ENCODE measurements around the gene USH2A.
"Not testable (repeated sequence)": the region's sequence is repeated elsewhere in the genome, so short reads cannot be mapped to it uniquely, and the experiment has no call there.

The USH2A gene

DNA sequence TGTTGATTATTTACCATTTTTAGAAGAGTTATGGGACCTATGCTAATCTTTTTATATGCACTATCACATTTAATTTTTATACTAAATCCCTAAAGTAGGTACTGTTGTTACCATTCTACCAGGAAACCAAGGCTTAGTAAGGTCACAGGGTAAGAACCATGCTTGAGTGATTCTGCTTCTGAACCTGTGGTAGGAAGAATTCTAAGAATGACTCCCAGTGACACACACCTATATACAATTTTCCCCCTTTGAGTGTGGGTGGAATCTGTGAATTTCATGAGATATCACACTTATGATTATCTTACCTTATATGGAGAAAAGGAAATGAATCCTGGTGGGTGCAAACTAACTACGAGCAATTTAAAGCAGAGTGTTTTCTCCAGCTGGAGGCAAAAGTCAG, 391.0 kb downstream of the USH2A start:
- no peak for DNase-seq

DNA sequence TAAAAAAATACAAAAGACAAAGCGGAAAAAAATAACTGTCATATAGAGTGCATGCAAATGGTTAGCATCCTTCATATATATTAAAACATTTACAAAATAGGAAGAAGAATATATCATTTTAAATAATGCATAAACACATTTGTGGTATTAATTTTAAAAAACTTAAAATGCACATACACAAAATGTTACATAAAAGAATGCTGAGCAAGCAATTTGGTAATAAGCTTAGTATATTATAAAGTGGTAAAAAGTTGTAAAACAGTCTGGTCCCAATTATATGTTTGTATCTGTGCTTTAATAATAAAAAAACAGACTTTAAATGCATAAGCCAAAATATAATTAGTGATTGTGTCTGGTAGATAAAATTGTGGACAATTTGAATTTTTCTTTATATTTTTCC, 394.6 kb downstream of the USH2A start:
- DNase-seq = no peak

DNA sequence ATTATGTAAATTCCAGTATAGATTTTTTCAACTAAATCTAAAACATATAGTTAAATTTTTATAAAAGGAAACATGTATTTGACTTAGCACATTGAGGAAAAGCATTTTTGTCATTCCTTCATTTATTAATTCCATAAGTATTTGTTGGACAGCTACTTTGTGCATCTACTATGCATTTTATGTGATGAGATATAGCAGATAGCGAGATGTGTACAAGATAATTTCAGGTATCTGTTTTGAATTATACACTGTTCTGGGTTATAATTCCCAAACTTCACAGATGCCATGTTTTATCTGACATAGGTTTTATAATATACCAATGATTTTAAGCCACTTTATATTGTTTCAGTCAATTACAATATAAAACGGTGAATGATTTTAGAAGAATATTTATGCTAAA, 398.7 kb downstream of the USH2A start:
- no peak for DNase-seq

DNA sequence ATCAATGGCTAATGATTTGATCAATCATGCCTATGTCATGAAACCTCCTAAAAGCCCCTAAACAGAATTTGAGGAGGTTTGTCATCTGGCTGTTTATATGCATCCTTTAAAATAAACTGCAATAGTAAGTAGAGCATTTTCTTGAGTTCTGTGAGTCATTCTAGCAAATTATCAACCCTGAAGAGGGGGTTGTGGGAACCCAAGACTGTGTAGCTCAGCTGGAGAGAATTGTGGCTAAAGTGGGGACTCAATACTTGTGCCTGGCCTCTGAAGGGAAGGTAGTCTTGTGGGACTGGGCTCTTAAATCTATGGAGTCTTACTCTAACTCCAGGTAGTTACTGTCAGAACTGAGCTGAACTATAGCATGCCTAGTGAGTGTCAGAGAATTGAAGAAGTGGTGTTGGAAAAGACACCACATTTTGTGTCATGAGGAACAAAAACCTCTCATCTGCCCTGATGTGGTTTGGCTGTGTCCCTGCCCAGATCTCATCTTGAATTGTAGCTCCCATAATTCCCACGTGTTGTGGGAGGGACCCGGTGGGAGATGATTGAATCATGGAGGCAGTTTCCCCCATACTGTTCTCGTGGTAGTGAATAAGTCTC, 402.4 kb downstream of the USH2A start:
- no peak for DNase-seq

DNA sequence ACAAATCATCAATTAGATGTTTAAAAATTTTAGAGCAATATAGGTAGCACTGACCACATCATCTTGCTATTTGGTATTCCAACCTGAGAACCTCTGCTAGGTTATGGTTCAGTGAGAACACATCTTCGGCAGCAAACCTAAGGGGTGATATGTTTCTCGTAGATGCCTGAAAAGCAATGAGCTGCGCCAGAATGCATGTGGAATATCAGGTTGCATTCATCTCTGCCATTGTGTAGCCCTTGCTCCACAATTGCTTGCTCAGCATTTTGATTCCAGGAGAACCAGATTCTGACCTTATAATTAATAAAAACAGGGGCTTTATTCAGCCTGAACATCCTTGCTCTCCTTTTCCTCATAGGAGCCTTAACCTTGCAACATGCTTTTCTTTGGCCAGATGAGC, 408.1 kb downstream of the USH2A start:
- no peak for DNase-seq

DNA sequence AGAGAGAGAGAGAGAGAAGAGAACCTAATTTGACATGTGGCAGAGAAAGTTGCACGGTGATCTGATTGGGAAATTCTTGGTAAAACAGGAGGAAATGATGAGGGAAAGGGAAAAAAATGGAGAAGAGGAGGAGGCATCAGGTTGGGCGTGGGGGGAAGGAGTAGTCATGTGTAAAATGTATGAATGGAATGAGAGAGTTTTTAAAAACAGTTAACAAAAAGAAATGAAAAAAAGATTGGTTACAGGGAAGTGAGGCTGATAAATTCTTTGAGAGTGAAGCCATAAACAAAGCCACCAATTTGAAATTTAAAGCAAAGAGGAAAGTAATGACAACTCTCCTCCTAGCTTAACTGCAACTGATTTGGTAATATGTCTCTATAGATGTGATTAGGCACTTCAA, 409.2 kb downstream of the USH2A start:
- no peak for DNase-seq

DNA sequence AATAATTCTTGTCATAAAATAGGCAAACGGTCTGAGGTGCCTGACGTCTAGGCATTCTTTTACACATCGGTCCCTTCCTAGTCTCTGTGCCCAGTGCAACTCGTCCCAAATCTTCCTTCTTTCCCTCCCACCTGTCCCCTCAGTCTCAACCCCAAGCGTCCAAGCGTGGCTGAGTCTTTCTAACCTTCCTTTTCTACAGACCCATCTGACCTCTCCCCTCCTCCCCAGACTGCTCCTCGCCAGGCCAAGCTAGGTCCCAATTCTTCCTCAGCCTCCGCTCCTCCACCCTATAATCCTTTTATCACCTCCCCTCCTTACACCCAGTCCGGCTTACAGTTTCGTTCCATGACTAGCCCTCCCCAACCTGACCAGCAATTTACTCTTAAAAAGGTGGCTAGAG, 413.8 kb downstream of the USH2A start:
- DNase-seq = not testable (repeated sequence)

DNA sequence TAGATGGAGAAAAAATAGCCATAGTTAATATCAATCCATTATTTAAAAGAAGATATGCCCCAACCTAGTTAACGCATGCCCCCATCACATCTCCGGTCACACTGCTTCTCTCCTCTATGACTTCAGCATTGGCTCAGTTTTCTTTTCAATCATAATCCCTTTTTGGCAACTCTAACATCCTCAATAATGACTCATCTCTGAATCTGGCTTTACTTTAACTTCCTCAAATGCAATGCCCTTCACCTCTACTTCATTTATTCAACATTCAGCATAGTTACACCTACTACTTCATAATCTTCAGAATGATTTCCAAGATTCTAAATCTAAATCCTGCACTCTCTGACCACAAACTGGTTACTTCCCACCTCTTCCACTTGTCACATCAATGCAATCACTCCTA, 417.3 kb downstream of the USH2A start:
- no peak for DNase-seq

DNA sequence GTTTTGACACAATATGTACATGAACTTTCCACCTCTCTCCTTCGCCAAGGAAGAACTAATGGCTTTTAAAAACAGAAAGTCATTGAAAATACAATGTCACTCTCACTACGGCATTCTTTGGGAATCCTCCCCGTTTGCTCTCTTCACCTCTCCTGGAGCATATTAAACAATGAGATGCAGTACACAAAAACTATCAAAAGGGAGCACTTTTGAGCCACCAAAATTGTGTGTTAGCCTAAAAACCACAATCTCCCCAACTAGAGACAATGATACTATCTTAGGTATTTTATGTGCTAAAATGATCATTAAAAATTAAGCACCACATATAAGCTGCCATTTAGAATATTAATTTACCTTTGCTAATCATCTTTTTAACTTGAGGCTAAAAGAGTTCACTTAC, 430.6 kb downstream of the USH2A start:
- DNase-seq = peak; percentile 2

DNA sequence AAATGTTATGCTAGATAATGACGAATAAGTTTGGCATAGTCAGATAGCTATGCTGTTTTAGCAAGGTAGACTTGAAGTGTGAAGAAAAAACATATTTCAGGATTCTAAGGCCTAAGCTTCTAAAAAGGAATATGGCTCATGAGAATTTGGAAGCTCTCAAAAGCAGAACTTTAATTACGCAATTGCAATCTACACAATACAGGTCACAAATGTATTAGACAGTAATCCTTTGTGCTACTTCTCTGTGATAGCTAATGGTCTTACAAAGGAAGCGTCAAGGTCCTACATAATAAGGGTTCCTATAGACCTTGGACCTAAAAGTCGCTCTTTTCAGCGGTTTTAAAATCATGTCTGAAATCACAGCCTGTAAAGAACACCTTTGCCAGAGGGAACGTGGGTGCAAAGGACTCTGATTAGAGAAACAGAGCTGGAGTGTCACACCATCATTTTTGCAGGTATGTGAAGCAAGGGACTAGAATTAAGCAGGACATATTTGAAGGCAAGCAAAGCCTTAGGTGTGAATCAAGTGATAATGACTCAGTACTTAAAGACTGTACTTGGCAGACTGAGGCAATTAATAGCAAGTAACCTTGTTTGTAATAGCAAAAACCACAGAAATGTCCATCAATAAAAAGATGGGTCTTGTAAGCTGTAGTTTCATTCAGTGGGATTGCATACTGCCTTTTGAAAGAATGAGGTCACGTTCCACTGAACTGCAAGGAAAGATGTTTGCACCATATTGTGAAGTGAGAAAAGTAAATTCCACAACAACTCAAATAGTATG, 436.0 kb downstream of the USH2A start:
- DNase-seq = no peak

DNA sequence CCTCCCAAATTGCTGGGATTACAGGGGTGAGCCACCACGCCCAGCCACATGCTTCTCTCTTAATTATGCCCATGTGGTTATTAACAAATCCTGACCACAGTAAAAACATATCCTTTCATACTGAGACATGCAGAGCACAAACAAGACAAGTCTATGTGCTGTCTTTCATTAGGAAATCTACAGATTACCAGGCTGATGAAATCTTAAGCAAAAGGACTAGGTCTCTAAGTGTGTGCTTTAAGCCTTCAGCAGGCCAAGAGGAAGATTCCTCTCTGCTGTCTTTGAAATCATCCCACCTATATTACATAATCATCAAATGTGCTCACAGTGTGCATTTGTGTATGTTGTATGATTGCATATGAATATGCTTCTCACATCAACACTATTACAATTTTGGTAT, 436.8 kb downstream of the USH2A start:
- no peak for DNase-seq

DNA sequence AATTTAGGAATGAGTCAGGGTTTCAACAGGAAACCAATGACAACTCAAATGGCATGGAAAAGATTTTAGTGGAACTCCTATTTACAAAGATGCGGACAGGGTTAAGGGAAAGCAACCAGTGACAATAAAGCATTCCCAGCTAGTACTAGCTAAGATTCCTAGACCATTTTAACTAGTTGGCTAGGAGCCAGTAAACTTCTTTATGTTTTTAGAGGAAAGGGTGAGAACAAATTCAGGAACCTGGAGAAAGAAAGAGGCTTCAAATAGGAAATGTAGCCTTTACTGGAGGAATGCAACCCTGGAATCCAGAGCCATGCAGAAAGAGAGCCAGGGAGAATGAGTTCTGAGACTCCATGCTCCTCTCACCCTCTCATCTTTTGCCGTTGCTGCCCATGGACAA, 439.6 kb downstream of the USH2A start:
- no peak for DNase-seq

DNA sequence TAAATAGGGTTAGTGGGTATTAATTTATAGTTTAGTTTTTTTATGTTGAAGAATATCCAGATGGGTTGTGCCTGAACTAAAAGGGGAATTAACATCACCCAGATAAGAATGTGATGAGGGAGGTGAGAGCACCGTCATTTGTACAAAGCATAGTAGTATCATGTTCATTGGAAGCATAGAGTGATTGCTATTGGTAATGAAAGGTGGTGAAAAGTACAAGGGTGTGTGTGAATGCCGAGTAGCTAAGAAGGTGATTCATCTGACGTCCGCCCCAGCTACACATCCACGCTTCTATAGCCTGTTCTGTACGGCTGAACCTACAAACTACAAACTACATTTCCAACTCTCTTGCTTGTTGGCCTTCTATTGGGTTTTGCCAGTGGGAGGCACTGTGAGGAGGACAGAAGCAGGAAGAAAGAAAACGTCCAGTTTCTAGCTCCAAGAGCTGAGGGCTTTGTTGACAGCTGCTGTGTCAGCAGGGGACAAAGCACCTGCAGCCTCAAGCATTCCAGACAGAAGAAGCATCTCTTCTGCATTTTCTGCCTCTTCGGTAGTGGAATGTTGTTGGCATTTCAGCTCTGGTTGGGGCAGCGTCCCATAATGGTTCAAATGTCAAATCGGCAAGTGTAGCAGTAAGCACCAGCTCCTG, 451.3 kb downstream of the USH2A start:
- no peak for DNase-seq

DNA sequence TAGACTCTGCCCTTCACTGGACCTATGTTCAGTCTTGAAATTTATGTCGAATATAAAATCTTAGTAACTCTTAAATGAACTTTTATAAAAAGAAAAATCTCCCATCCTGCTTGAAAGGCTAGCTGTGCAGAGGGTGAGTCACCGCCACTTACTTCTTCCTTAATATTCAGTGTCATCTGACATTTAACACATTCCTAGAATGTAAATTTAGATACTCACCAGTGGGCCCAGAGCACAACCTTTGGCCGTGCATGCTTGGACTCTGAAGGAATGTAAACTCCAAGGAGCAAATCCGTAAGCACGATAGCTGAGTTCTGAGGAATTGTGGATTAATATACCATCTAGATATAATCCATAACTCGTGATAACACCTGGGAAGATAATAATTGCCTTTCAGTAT, 452.8 kb downstream of the USH2A start:
- no peak for DNase-seq

DNA sequence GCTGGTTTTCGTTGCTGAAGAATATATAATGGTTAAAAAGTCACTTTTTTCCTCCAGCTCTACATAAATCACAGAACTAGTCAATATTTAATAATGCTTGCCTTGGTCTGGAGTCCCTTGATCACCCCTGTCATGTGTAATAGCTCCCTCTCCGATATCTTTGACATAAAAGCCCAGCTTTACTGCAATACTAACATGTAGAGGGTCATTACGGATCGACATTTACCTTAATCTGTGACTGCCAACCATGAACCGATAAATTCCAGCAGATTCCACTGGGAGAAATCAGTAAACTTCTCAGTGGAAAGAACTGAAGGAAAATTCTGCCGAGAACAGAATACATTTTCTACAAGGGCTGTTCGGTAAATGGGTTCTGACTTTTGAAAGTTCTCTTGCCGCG, 459.6 kb downstream of the USH2A start:
- no peak for DNase-seq

DNA sequence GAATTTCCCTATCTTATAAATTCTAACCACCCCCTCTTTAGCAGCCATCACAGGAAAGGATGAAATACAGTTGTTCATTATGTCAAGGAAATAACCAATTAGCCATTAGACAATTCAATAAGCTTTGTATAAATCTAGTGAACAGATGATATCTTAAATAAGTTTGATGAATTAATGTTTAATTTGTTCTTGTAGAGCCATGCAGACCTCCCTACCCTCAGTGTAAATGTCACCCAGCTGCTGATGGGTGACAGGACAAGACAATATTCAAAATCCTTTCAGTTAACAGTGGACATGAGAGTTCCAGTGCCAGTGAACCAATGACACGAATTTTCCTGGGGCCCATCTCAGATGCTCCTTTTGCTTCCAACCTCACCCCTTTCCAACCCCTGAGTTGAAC, 460.2 kb downstream of the USH2A start:
- no peak for DNase-seq

DNA sequence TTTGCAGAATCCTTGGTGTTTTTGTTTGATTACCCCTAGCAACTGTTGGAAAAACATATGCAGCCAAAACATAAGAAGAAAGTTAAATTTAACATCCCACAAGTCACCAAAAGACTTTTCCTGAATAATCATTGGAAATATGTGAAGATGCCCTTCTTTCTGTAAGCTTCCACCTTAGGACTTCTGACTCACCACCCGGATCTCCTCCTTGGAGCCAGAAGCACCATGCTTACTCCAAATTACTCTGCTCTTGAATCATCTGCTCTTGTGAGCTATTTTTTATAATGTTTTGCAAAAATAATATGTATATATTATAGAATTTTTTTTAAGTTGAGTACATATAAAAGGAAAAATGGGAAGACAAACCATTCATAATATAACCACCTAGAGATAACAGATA, 464.4 kb downstream of the USH2A start:
- no peak for DNase-seq

DNA sequence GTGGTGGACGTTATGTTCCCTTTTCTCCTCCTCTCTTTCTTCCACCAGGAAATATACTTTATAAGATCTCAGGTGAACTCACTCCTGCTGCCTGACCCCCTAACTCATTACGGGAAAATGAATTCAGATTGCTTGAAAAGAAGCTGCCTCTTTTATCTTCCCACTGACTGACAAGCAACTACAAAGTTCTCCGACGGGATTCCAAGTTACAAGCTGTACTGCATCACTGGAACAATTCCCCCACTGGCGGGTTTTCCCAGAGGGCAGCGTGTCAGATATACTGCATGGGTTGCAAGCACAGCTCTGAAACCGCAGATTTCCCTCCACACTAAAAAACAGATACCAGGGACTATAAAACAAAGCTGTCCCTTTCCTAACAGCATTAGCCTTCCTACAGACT, 465.6 kb downstream of the USH2A start:
- no peak for DNase-seq

DNA sequence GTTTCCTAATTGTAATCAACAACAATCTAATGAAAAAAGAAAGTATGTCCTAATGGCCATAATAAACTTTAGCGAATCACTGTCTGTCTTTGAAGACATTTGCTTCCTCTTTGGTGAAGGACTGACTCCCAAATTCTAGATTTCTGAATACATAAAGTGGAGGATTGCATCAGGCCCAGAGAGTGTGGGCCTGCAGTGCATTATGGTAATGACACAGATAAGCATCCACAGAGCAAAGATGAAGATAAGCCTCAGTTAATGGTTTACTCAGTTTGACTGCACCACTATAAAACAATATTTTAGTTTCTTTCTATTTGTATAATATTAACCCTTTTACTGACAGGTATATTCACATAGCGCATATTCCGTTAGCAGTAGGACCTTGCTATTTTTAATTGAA, 490.7 kb downstream of the USH2A start:
- no peak for DNase-seq

DNA sequence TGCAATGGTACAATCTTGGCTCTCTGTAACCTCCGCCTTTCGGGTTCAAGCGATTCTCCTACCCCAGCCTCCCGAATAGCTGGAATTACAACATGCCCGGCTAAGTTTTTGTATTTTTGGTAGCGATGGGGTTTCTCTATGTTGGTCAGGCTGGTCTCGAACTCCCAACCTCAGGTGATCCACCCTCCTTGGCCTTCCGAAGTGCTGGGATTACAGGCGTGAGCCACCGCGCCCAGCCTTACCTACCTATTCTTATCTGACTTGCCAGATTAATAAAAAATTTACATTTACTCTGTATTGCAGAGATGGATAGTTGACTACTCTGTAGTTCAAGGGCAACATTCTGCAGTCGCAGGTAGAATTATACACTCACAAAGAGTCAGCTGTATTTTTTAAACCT, 496.6 kb downstream of the USH2A start:
- no peak for DNase-seq

DNA sequence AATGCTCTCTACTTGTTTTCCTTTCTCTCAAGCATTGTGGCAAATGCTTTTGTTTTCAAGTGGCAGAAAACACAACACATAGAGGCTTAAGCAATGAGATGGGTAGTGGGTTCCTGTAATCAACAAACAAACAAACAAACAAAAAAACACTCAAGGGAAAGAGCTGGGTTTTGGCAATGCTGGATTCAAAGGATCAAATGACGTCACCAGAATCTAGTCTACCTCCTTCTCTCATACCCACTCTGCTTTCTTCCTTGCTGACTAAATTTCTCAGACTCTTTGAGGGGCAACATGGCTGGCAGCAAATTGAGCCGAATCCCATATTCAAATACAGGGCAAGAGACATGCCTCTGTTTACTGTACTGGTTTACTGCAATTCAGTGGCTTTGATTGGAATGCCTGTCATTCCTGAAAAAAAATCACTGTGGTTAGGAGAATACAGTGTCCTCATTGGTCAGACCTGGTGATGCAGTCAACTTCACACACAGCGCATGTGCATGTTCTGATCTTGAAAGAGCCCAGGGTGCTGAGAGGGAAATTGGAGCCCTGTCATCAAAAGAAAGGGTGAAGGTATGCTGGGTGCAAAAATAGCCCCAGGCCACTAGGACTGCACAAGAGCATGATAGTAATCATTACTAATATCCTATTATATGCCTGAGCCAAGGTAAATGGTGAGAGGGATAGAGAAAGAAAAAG, 500.0 kb downstream of the USH2A start:
- DNase-seq = no peak

DNA sequence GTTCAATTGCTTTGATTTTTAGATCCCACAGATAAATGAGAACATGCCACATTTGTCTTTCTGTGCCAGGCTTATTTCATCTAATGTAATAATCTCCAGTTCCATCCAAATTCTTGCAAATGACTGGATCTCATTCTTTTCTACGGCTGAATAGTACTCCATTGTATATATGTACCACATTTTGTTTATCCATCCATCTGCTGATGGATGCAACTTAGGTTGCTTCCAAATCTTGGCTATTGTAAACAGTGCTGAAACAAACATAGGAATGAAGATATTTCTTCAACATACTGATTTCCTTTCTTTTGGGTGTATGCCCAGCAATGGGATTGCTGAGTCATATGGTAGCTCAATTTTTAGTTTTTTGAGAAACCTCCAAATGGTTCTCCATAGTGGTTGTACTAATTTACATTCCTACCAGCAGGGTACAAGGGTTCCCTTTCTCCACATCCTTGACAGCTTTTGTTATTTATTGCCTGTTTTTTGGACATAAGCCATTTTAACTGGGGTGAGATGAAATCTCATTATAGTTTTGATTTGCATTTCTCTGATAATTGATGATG, 511.8 kb downstream of the USH2A start:
- DNase-seq = no peak

DNA sequence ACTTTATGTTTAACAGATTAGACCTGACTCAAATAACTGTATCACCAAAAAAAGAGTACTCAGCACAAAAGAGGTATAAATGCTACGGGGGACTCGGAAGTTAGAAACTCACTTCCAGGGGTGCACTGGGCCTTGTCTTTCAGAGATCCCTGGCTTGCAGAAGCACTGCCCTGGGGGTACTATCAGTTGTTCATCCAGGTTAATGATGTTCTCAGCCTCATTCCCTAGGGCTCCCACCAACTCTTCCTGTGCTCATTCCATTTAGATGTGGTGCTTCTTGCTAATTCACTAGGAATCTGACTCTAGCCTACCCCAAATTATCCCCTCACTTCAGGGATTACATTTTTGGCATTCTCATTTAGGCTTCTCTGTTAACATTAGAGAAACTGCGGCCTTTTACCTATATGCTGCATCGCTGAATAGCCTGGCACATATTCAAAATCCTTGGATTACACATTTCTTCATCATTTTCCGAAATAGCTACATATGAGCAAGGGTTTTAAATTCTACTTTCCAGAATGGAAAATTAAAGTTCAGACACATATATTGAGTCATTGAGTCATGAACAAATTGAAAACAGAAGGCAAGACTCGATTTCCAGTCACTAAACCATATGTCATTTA, 517.6 kb downstream of the USH2A start:
- DNase-seq = no peak
